Upper lobe of left lung (tissue), 6 donors: ENCODE results near the gene TCF25. TPM values are rescaled to one million over a fixed set of nuclear protein-coding genes. Genes with fewer than 3 reads are reported as not detected.

ENCODE experiments used
- ATAC-seq, 2 donors: fragments of 200-7000 bp; cut with Tn5 transposase; one replicate each; pipeline ENCODE4 v1.9.1; 2022; ENCODE audit warnings: mild to moderate bottlenecking in 2 of 2, moderate library complexity in 2 of 2; ENCODE audit not compliant: low FRiP score in 2 of 2
- DNase-seq, 2 donors: peaks; one replicate each; pipeline ENCODE4 v3.0.0-alpha.2; 2019 to 2020
- H3K27ac ChIP-seq, 4 donors: fragments of 200-600 bp; sonication (generic); one replicate each; pipeline ENCODE4 v1.5.1; 2016 to 2019
- H3K27me3 ChIP-seq, 4 donors: fragments of 200-600 bp; sonication (generic); one replicate each; pipeline ENCODE4 v1.5.1; 2017 to 2019
- H3K36me3 ChIP-seq, 4 donors: fragments of 200-600 bp; sonication (generic); one replicate each; pipeline ENCODE4 v1.5.1; 2016 to 2019
- H3K4me1 ChIP-seq, 4 donors: fragments of 200-600 bp; sonication (generic); one replicate each; pipeline ENCODE4 v1.5.1; 2018 to 2019
- H3K4me3 ChIP-seq, 4 donors: fragments of 200-600 bp; sonication (generic); one replicate each; pipeline ENCODE4 v1.5.1; 2017 to 2019; ENCODE audit warnings: mild to moderate bottlenecking in 2 of 4, moderate library complexity in 1 of 4
- H3K9me3 ChIP-seq, 4 donors: fragments of 200-600 bp; sonication (generic); one replicate each; pipeline ENCODE4 v1.5.1; 2018 to 2019
- CTCF ChIP-seq, 6 experiments: fragments of 450-650 bp in 4 of 6; fragments of 200-600 bp in 2 of 6; sonication (generic) in 2 of 6; IDR thresholded peaks; one replicate each; pipeline ENCODE4 v1.5.1; 2016 to 2019; ENCODE audit warnings: antibody characterized with exemption in 6 of 6
- EP300 ChIP-seq, 4 donors: sonication (generic); formaldehyde crosslinking; IDR thresholded peaks; one replicate each; pipeline ENCODE4 v1.5.1; 2017; ENCODE audit warnings: antibody characterized with exemption in 4 of 4, control low read depth in 2 of 4
- POLR2A ChIP-seq, 4 donors: fragments of 450-650 bp; IDR thresholded peaks; one replicate each; pipeline ENCODE4 v1.5.1; 2016 to 2017; ENCODE audit warnings: antibody characterized with exemption in 4 of 4, mild to moderate bottlenecking in 2 of 4
- POLR2AphosphoS5 ChIP-seq, 2 donors: sonication (generic); formaldehyde crosslinking; IDR thresholded peaks; one replicate each; pipeline ENCODE4 v1.5.1; 2017; ENCODE audit warnings: antibody characterized with exemption in 2 of 2
- WGBS, 2 donors: methylation state at CpG; one replicate each; pipeline ENCODE4 v1.1.5; 2017 to 2018; 5-methylcytosine and 5-hydroxymethylcytosine counted together
- total RNA-seq, 6 donors: library from RNA; depleted of rRNA in 4 of 6; stranded (reverse); fragments of >200 nt in 4 of 6; gene quantifications; one replicate each; pipeline versions ENCODE4 v1.1.0 to v1.2.1, GENCODE V29; 2016 to 2021
- donor health status: DM: no; HTN: no; CAD: no; lungs with moderate emphysema.
- donor health status: DM: no; HTN: yes; CAD: no; lungs with severe emphysema.

TCF25 gene
- total RNA-seq, 6 donors from 2014 or later: 132 to 1,060 (median 211) TPM

DNA sequence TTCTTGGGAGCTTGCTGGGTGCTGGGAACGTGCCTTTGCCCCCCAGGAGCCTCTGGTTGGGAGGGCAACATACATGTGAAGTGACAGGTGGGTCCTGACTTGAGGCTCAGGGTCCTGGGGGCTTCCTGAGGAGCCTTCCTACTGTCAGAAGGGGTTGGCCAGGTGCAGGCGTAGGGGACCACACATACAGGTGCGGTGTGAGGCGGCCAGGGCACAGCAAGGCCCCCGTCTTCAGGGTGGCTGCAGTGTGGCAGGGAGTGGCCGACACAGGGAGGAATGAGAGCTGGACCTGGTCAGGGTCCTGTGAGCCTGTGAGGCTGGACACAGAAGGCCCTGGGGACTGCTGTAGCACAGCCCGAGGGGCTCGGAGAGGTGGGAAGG, 10.6 kb downstream of the TCF25 start:
- Histone ChIP-seq H3K4me3 (no peak overlapping the region), H3K27ac (no peak overlapping the region), H3K36me3 (peaks cover 50 to 94% (median 80%) of the 10 kb centered on the region in 4 donors), H3K9me3 (no peaks in the 10 kb centered on the region), H3K27me3 (no peaks in the 10 kb centered on the region), H3K4me1 (no peaks in the 10 kb centered on the region)
- DNase-seq: no peak
- WGBS, 2 donors: 94 to 99% methylated on average over 8 of the region's 8 CpGs
- ATAC-seq: peak in 1 of 2 donors; percentile 49
- no peak for TF ChIP-seq POLR2AphosphoS5 (IDR thresholded peaks at IDR 0.05)
- no peak for TF ChIP-seq POLR2A (IDR thresholded peaks at IDR 0.05)
- TF ChIP-seq EP300 (IDR thresholded peaks at IDR 0.05): no peak
- no peak for TF ChIP-seq CTCF (IDR thresholded peaks at IDR 0.05)

DNA sequence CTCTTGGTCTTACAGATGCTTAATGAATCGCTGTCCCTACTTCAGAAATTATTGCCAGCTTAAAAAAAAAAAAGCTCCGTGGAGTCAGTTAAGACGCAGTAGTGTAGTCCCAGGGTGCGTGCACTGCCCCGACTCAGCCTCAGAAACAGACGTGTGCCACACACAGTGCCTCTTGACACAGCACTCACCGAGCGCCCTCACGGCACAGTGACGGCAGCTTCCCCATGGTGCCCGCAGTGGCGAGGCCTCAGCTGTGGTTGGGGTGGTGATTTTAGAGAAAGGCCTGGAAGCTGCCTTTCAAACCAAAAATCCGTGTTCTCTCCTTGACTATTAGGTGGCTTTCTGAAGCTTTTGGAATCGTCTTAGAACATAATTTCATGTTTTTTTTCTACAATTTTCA, 13.9 kb downstream of the TCF25 start:
- 94 to 97% methylated on average over 14 of the region's 14 CpGs for WGBS, 2 donors
- no peak for TF ChIP-seq CTCF (IDR thresholded peaks at IDR 0.05)
- no peak for TF ChIP-seq POLR2AphosphoS5 (IDR thresholded peaks at IDR 0.05)
- no peak for TF ChIP-seq POLR2A (IDR thresholded peaks at IDR 0.05)
- TF ChIP-seq EP300 (IDR thresholded peaks at IDR 0.05): no peak
- peaks cover 56 to 98% (median 87%) of the 10 kb centered on the region in 4 donors for H3K36me3 ChIP-seq
- no peaks in the 10 kb centered on the region for H3K27me3 ChIP-seq
- H3K4me3 ChIP-seq: no peak overlapping the region
- ATAC-seq: peak in 1 of 2 donors; percentile 21
- DNase-seq: no peak
- no peak overlapping the region for H3K27ac ChIP-seq
- no peaks in the 10 kb centered on the region for H3K9me3 ChIP-seq
- H3K4me1 ChIP-seq: no peaks in the 10 kb centered on the region

DNA sequence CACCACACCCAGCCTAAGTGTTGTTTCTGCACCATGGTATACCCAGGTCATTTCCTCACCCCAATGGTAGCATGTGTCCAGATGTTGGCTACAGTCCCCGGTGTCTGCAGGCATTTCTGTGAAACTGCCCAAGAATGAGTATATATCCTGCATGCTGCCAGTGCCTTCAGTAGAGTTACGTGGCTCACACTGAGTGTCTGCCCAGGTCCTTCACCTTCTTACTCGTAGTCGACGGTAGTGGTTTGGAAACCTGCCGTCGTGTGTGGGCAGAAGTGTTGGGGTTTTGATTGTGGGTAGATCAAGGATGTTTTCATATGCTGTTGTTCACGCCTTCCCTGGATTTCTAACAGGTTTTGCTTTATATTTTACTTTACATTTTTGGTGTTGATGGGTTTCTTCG, 16.8 kb downstream of the TCF25 start:
- no peak overlapping the region for H3K27ac ChIP-seq
- ATAC-seq: no peak
- TF ChIP-seq EP300 (IDR thresholded peaks at IDR 0.05) (no peak), CTCF (IDR thresholded peaks at IDR 0.05) (no peak), POLR2AphosphoS5 (IDR thresholded peaks at IDR 0.05) (no peak), POLR2A (IDR thresholded peaks at IDR 0.05) (no peak)
- no peak overlapping the region for H3K4me3 ChIP-seq
- no peaks in the 10 kb centered on the region for H3K27me3 ChIP-seq
- no peaks in the 10 kb centered on the region for H3K9me3 ChIP-seq
- 86 to 92% methylated on average over 9 of the region's 9 CpGs for WGBS, 2 donors
- peaks cover 42 to 100% (median 91%) of the 10 kb centered on the region in 4 donors for H3K36me3 ChIP-seq
- no peak for DNase-seq
- no peaks in the 10 kb centered on the region for H3K4me1 ChIP-seq

DNA sequence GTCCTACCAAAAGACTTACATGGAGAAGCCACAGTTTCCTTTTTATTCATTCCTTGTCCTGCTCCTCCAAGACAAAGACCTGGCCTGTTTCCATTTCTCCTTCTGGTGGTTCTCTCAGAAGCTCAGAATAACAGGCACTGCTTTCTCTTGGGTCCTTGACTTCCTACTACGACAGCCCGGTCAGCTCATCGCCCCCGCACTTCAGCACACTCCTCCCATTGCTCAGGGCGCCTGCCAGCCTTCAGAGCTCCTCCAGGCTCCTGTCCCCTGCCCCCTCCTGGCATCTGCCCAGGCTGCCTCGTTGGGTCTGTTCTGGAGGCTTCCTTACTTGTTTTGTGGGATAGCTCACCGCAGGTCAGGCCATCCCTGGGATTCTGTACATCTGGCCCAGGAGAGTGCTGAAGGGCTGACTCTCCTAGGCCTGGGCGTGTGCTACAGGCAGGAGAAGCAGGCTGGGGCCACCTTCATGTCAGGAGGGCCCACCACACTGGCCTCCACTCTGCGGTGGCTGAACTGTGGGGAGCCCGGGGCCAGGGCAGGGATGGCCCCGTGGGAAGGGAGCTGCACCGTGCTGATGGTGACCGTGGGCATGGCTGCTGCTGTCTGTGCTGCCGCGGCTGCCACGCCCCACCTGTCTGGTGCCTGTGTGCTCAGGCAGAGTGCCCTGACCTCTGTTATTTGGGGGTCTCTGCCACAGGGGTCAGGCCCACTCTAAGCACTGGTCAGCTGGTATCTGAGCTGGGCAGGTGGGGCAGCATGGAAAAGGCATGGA, 17.7 kb downstream of the TCF25 start:
- ATAC-seq (no peak), DNase-seq (no peak)
- Histone ChIP-seq H3K27ac (no peak overlapping the region), H3K36me3 (peaks cover 47 to 100% (median 93%) of the 10 kb centered on the region in 4 donors), H3K9me3 (no peaks in the 10 kb centered on the region), H3K27me3 (no peaks in the 10 kb centered on the region), H3K4me3 (no peak overlapping the region), H3K4me1 (no peaks in the 10 kb centered on the region)
- TF ChIP-seq POLR2AphosphoS5 (IDR thresholded peaks at IDR 0.05): no peak
- no peak for TF ChIP-seq POLR2A (IDR thresholded peaks at IDR 0.05)
- WGBS, 2 donors: 94 to 96% methylated on average over 16 of the region's 16 CpGs

- Histone ChIP-seq H3K4me3 (no peak overlapping the region), H3K27me3 (no peaks in the 10 kb centered on the region), H3K4me1 (no peaks in the 10 kb centered on the region), H3K27ac (no peak overlapping the region), H3K9me3 (no peaks in the 10 kb centered on the region), H3K36me3 (peaks cover 45 to 100% (median 93%) of the 10 kb centered on the region in 4 donors)
- TF ChIP-seq POLR2AphosphoS5 (IDR thresholded peaks at IDR 0.05) (no peak), POLR2A (IDR thresholded peaks at IDR 0.05) (no peak), CTCF (IDR thresholded peaks at IDR 0.05) (no peak), EP300 (IDR thresholded peaks at IDR 0.05) (no peak)
- 93% methylated on average over 9 to 16 of the region's 18 CpGs for WGBS, 2 donors
- ATAC-seq (no peak), DNase-seq (no peak)
Measured at GRCh38 chr16:89892055-89892630, 18.8 kb downstream of the TCF25 start.
